Dendritic cell treated with granulocyte-macrophage colony-stimulating factor and Interleukin-4, amounts not matched to agents 40 ng/mL and 50 ng/mL, for 4 days (primary cell): ENCODE results near the gene GID4.
"Not testable (repeated sequence)": the region's sequence is repeated elsewhere in the genome, so short reads cannot be mapped to it uniquely, and the experiment has no call there.

Experiments used
- H3K27ac Mint-ChIP-seq: one replicate; pipeline ENCODE4 v1.8.0; 2022; ENCODE audit warnings: mild to moderate bottlenecking, mixed read lengths
- H3K27me3 Mint-ChIP-seq: one replicate; pipeline ENCODE4 v1.8.0; 2022; ENCODE audit warnings: mild to moderate bottlenecking, mixed read lengths
- H3K36me3 Mint-ChIP-seq: one replicate; pipeline ENCODE4 v1.8.0; 2022; ENCODE audit warnings: low read depth, mixed read lengths
- H3K4me1 Mint-ChIP-seq: one replicate; pipeline ENCODE4 v1.8.0; 2022; ENCODE audit warnings: low read depth, mixed read lengths
- H3K4me3 Mint-ChIP-seq: one replicate; pipeline ENCODE4 v1.8.0; 2022; ENCODE audit warnings: mild to moderate bottlenecking, moderate library complexity, mixed read lengths
- H3K9me3 Mint-ChIP-seq: one replicate; pipeline ENCODE4 v1.8.0; 2022; ENCODE audit warnings: mixed read lengths
- intact Hi-C: fragments of 100-400 bp; cut with micrococcal nuclease; formaldehyde crosslinking; loops from one replicate; pipeline ENCODE4 v1.15.0; 2022

Gene GID4

DNA sequence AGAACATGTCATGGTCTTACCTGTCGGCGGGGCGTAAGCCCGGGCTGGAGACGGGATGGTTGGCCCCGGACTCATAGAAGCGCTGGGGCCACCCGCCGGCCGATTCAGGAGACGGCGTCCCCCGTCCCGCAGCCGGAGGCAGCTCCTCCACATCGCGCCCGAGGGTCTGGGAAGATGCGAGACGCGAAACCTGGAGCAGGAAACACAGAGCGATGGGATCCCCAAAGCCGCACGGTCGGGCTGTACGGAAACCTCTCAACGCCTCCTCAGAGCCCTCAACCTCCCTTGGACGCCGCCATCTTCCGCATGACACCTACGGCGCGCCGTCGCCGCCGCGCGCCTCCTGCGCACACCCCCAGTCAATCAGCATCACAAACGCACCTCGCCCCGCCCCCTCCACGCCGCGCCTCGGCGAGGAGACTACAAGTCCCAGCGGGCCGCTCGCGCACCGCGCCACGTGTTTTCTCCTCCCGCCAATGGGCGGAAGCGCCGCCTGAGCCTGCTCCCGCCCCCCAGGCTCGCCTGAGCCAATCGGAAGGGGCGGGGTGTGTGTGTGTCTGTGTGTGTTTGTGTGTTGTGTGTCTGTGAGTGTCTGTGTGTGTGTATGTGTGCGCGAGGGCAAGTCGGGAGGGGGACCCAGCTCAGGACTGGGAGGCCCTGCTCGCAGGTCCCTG is at the start of gene GID4, which contains the start of gene ATPAF2:
Gene GID4 (plus strand): TSS at position 548 of the 674 bp plus-strand sequence. CDS start 57 bp downstream, at position 605.
Gene ATPAF2 (minus strand): TSS at position 308 of the 674 bp plus-strand sequence. CDS start 155 bp downstream, at position 153.
- intact Hi-C loops: loop anchor here (10.0 kb wide), 1 partner anchor 214 kb away; no protein-coding TSS in a partner anchor
- H3K9me3 Mint-ChIP-seq: no peaks in the 10 kb centered on the region
- H3K4me3 Mint-ChIP-seq: peak within 1 kb of the TSS; percentile 81
- peak within 1 kb of the TSS; percentile 78 for H3K27ac Mint-ChIP-seq
- peaks cover 55% of the 10 kb centered on the region for H3K4me1 Mint-ChIP-seq
- peaks cover 37% of the 10 kb centered on the region for H3K36me3 Mint-ChIP-seq
- no peaks in the 10 kb centered on the region for H3K27me3 Mint-ChIP-seq

DNA sequence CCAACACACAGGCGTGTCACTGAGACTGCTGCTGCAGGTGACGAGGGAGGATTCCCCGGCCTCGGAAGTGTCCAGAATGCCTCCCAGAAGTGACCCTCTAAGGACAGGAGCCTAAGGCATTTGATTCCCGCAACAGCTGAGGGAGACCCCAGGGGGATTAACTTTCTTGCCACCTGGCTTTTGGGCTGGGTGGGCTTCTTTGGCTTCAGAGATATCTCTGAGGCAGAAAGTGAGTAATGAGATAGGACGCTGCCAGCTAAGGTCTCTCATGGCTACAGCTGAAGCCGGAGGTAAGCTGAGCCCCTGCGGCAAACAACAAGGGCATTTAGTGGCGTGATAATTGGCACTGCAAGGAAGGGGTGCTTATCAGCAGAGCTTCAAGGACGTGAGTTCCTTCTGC is 49.6 kb upstream of the GID4 start:
- H3K36me3 Mint-ChIP-seq: no peaks in the 10 kb centered on the region
- intact Hi-C loops: no loop called here
- no peak overlapping the region for H3K27ac Mint-ChIP-seq
- no peaks in the 10 kb centered on the region for H3K4me1 Mint-ChIP-seq
- no peaks in the 10 kb centered on the region for H3K9me3 Mint-ChIP-seq
- H3K27me3 Mint-ChIP-seq: no peaks in the 10 kb centered on the region
- no peak overlapping the region for H3K4me3 Mint-ChIP-seq

DNA sequence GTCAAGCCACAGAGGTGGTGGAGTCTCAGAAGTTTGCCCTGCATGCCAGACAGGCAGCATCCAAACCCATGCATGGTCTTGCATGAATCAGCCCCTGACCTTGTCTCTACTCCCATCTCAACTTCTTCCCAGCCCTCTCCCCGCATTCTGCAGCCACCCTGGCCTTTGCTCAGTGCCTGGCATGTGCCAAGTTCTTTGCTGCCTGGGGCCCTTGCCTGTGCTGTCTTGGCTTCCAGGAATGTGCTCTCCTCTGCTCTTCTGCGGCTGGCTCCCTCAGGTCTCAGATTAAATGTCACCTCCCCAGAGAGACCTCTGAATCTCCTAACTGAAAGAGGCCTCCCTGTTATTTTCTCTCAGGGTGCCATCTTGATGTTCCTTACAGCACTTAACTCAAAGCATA is 48.9 kb upstream of the GID4 start:
- H3K27me3 Mint-ChIP-seq: no peaks in the 10 kb centered on the region
- intact Hi-C loops: no loop called here
- H3K9me3 Mint-ChIP-seq: no peaks in the 10 kb centered on the region
- no peak overlapping the region for H3K27ac Mint-ChIP-seq
- no peak overlapping the region for H3K4me3 Mint-ChIP-seq
- no peaks in the 10 kb centered on the region for H3K4me1 Mint-ChIP-seq
- H3K36me3 Mint-ChIP-seq: no peaks in the 10 kb centered on the region

DNA sequence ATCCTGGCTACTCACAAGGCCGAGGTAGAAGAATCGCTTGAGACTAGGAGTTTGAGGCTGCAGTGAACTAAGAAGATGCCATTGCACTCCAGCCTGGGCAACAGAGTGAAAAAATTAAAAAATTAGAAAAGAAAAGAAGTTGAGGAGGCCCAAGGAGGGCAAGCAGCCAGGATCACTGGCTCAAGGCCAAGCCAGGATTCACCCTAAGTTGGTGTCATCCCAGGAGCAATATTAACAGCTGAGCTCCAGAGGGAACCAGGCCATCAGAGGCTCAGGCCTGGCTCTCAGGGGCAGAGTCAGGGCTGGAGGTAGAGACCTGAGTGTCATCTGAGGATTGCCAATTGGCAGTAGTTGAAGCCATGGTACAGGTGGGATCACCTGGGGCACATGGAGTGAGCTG is 45.8 kb upstream of the GID4 start:
- Mint-ChIP-seq H3K27ac (no peak overlapping the region), H3K9me3 (no peaks in the 10 kb centered on the region)
- intact Hi-C loops: no loop called here

DNA sequence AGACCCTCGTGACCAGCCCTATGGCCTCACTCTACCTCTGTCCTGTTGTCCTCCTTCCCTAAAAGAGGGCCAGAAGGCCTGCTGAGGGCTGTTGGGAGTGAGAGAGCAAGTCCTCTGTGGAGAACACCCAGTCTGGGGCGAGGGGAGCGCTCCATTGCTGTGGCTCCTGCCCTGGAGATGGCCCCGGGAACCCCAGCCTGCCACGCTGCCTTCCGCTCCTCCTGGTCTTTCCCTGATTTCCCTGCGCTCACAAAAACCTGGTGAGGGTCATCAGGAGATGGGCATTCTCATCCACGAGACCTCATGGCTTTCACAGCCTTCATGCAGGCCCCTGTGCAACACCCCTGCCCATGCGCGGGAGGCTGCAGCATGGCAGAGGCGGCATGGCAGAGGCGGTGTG is 45.4 kb upstream of the GID4 start:
- intact Hi-C loops: no loop called here
- Mint-ChIP-seq H3K36me3 (no peaks in the 10 kb centered on the region), H3K27ac (no peak overlapping the region), H3K4me3 (no peak overlapping the region), H3K27me3 (no peaks in the 10 kb centered on the region), H3K4me1 (no peaks in the 10 kb centered on the region), H3K9me3 (no peaks in the 10 kb centered on the region)

More for the DNA sequence above, 45.8 kb upstream of the GID4 start:
- Mint-ChIP-seq H3K4me1 (no peaks in the 10 kb centered on the region), H3K27me3 (no peaks in the 10 kb centered on the region), H3K4me3 (no peak overlapping the region), H3K36me3 (no peaks in the 10 kb centered on the region)

DNA sequence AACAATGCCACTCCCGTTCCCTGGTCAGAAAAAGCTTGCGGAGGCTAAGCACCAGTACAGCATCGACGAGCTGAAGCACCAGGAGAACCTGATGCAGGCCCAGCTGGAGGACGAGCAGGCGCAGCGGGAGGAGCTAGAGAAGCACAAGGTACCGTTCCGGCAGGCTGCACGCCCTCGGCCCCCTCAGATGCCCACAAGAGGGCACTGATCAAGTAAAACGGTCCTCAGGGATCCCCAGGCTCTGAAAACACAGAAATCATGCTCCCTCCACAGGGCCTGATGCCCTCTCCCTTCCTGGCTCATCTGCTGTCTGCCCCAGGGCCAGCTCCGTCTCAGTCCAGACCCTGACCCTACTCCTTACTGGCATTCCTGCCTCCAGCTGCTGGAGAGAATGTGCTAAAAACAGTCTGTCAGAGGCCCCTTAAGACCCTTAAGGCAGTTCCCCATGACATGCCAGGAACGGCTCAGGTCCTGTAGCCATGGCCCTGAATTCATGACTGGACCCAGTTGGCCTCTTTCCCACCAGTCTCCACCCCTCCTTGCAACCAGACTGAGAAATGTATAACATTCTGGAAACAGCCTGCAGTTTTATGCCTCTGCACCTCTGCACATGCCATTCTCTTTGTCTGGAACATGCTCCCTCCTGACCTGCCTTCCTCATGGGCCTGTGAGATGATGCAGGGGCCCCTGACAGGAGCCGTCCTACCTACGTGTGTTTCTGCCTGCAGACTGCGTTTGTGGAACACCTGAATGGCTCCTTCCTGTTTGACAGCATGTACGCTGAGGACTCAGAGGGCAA is 44.7 kb upstream of the GID4 start:
- Mint-ChIP-seq H3K36me3 (no peaks in the 10 kb centered on the region), H3K4me3 (no peak overlapping the region), H3K27ac (no peak overlapping the region), H3K27me3 (no peaks in the 10 kb centered on the region), H3K9me3 (no peaks in the 10 kb centered on the region), H3K4me1 (no peaks in the 10 kb centered on the region)
- intact Hi-C loops: no loop called here

DNA sequence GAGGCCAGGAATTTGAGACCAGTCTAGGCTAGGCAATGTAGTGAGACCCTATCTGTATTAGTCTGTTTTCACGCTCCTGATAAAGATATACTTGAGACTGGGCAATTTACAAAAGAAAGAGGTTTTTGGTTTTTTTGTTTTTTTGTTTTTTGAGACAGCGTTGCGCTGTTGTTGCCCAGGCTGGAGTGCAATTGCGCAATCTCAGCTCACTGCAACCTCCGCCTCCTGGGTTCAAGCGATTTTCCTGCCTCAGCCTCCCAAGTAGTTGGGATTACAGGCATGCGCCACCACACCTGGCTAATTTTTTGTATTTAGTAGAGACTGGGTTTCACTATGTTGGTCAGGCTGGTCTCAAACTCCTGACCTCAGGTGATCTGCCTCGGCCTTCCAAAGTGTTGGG is 43.3 kb upstream of the GID4 start:
- H3K27ac Mint-ChIP-seq, H3K4me3 Mint-ChIP-seq, H3K9me3 Mint-ChIP-seq, H3K36me3 Mint-ChIP-seq, intact Hi-C loops, H3K27me3 Mint-ChIP-seq, H3K4me1 Mint-ChIP-seq: not testable (repeated sequence)

DNA sequence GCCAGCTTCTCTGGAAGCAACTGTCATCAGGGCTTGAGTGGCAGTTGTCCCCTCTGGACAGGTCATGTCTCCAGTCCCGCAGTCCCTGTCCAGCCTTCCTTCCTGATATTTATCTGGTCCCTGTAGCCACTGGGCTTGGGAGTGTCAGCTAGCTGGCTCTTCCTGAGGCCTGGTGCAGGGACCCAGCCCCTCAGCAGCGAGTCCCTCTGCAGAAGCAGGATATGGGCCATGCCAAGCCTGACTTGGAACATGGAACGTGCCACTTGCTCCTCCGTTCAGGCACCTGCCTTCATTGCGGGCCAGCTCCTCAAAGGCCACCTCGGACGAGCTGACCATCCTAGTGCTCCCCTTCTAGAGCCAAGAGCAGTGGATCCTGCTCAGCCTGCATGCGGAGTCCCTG is 40.3 kb upstream of the GID4 start:
- Mint-ChIP-seq H3K9me3 (no peaks in the 10 kb centered on the region), H3K27ac (no peak overlapping the region), H3K27me3 (no peaks in the 10 kb centered on the region), H3K36me3 (no peaks in the 10 kb centered on the region), H3K4me3 (no peak overlapping the region), H3K4me1 (no peaks in the 10 kb centered on the region)
- intact Hi-C loops: no loop called here

DNA sequence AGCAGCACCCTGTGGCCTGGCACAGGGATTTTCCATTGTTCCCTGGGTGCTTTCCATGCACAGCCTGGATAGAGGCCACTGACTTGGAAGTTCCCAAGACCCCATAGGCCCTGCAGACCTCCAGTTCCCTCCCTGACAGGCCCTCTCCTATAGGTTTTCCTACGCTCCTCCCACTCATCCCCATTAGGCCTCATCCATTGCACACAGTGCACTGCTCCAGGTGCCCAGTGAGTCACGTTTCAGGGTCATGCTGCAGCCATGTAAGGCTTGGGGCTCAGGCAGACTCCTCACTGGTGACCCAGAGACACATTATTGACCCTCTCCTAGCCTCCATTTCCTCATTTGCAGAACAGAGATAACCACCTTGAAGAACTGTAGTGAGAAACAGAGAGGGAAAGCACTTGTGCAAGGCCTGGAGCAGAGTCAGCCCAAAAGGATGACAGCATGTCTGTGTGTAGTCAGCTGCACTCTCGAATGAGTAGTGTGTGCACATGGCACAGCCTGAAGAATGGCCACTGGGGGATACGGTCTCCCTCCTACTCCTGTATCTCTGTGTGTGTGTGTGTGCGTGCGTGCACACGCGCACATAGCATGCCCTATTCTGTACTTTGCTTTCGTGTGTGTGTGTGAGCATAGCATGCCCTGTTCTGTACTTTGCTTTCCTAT is 39.7 kb upstream of the GID4 start:
- no peak overlapping the region for H3K4me3 Mint-ChIP-seq
- H3K27ac Mint-ChIP-seq: no peak overlapping the region
- peaks cover 4% of the 10 kb centered on the region for H3K36me3 Mint-ChIP-seq
- intact Hi-C loops: no loop called here
- H3K4me1 Mint-ChIP-seq: no peaks in the 10 kb centered on the region
- no peaks in the 10 kb centered on the region for H3K27me3 Mint-ChIP-seq
- no peaks in the 10 kb centered on the region for H3K9me3 Mint-ChIP-seq

DNA sequence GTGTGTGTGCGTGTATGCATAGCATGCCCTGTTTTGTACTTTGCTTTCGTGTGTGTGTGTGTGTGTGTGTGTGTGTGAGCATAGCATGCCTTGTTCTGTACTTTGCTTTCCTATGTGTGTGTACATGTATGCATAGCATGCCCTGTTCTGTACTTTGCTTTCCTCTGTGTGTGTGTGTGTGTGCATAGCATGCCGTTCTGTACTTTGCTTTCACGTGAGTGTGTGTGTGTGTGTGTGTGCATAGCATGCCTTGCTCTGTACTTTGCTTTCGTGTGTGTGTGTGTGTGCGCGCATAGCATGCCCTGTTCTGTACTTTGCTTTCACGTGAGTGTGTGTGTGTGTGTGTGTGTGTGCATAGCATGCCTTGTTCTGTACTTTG is 39.2 kb upstream of the GID4 start:
- intact Hi-C loops: no loop called here
- H3K4me1 Mint-ChIP-seq: no peaks in the 10 kb centered on the region

DNA sequence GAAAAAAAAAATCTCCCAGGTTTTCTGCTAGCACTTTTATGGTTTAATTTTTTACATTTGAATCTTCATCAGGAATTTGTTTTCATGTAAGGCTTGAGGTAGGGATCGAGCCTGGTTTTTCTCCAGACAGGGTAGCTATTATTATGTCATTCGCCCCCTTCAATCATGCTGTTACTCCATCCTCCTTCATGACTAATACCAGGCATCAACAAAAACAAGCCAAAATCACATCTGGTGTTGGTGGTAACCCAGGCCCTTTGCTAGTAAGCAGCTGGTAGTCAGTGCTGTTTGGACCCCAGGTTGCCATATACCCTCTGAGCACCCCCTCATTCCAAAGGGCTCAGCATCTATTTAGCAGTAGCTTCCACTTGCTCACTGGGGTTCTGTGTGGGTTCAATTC is 37.0 kb upstream of the GID4 start:
- H3K4me1 Mint-ChIP-seq: no peaks in the 10 kb centered on the region
- H3K36me3 Mint-ChIP-seq: peaks cover 30% of the 10 kb centered on the region
- no peaks in the 10 kb centered on the region for H3K9me3 Mint-ChIP-seq
- intact Hi-C loops: no loop called here
- no peak overlapping the region for H3K27ac Mint-ChIP-seq
- no peaks in the 10 kb centered on the region for H3K27me3 Mint-ChIP-seq
- H3K4me3 Mint-ChIP-seq: no peak overlapping the region

More for the DNA sequence above, 39.2 kb upstream of the GID4 start:
- no peak overlapping the region for H3K27ac Mint-ChIP-seq
- H3K27me3 Mint-ChIP-seq: no peaks in the 10 kb centered on the region
- peaks cover 8% of the 10 kb centered on the region for H3K36me3 Mint-ChIP-seq
- H3K9me3 Mint-ChIP-seq: no peaks in the 10 kb centered on the region
- no peak overlapping the region for H3K4me3 Mint-ChIP-seq

DNA sequence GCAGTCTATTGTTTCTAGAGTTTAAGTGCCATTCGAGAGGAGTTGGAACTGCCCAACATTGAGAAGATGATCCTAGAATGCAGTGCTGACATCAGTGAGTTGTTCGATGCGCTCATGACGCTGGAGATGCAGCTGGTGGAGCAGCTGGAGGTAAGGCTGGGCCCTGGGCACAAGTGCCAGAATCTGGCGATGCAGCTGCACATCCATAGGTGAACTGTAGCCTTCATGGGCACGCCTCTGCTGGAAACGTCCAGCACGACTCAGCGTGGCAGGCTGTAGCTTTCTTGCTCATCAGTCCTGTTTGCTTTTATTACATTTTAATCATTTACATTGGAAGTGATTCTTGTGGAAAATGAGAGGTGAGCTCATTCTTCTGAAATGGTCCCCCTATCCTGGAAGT is 34.9 kb upstream of the GID4 start:
- no peak overlapping the region for H3K27ac Mint-ChIP-seq
- no peaks in the 10 kb centered on the region for H3K4me1 Mint-ChIP-seq
- H3K36me3 Mint-ChIP-seq: peaks cover 51% of the 10 kb centered on the region
- H3K9me3 Mint-ChIP-seq: no peaks in the 10 kb centered on the region
- H3K4me3 Mint-ChIP-seq: no peak overlapping the region
- H3K27me3 Mint-ChIP-seq: no peaks in the 10 kb centered on the region
- intact Hi-C loops: no loop called here

DNA sequence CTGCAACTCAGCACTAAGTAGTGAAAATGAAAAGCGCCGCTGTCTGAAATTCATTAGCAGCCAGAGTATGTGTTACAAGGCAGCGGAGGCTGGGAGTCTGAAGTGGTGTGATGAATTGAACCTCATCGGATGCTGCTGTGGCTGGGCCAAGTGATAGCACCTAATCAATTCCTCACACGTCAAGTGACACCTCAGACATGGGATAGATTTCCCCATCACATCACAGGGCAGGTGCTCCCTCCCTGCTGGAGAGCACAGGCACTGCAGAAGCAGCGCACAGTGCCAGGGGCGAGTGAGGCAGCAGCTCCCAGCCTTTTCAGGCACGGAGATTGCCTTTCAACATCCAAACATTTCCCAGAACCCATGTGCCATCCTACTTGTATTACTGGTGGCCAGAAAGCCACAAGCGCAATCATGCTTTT is 34.3 kb upstream of the GID4 start:
- H3K4me3 Mint-ChIP-seq: no peak overlapping the region
- H3K27me3 Mint-ChIP-seq: no peaks in the 10 kb centered on the region
- intact Hi-C loops: no loop called here
- H3K4me1 Mint-ChIP-seq: no peaks in the 10 kb centered on the region
- no peaks in the 10 kb centered on the region for H3K9me3 Mint-ChIP-seq
- no peak overlapping the region for H3K27ac Mint-ChIP-seq
- peaks cover 57% of the 10 kb centered on the region for H3K36me3 Mint-ChIP-seq

DNA sequence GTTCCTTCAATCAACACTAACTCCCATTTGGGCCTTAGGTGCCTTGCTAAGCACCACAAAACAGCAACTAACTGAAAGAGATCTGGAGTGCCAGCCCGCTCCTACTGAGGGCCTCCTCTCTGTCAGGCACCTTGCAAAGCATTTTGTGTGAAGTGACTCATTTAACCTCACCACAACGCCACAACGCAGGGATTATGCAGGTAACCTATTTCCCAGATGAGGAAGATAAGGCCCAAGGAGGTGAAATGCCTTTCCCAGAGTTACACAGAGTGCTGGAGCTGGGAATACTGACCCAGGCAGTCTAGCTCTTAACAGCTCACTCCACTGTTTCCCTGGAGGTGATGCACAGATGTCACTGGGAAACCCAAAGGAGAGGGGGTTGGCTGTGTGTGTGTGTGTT is 33.7 kb upstream of the GID4 start:
- intact Hi-C loops: no loop called here
- H3K27ac Mint-ChIP-seq: no peak overlapping the region
- H3K4me1 Mint-ChIP-seq: no peaks in the 10 kb centered on the region
- H3K36me3 Mint-ChIP-seq: peaks cover 63% of the 10 kb centered on the region
- no peaks in the 10 kb centered on the region for H3K9me3 Mint-ChIP-seq
- H3K27me3 Mint-ChIP-seq: no peaks in the 10 kb centered on the region
- no peak overlapping the region for H3K4me3 Mint-ChIP-seq
